IgD-negative memory B cell (primary cell): ENCODE measurements around the gene MSANTD1. TPM values are rescaled to one million over a fixed set of nuclear protein-coding genes. Genes with fewer than 3 reads are reported as not detected.
A peak's percentile ranks its signal among the peaks of the same experiment; 100 is the strongest.

ENCODE experiments used
- H3K27ac Mint-ChIP-seq, 3 donors: one replicate each; pipeline ENCODE4 v1.8.0; 2020 to 2022; ENCODE audit warnings: mild to moderate bottlenecking in 3 of 3, mixed read lengths in 3 of 3, moderate library complexity in 1 of 3
- H3K27me3 Mint-ChIP-seq: one replicate; pipeline ENCODE4 v1.8.0; 2021; ENCODE audit warnings: mixed read lengths
- H3K36me3 Mint-ChIP-seq: one replicate; pipeline ENCODE4 v1.8.0; 2020; ENCODE audit warnings: mild to moderate bottlenecking, mixed read lengths
- H3K4me1 Mint-ChIP-seq, 3 donors: one replicate each; pipeline ENCODE4 v1.8.0; 2020 to 2022; ENCODE audit warnings: mixed read lengths in 3 of 3, mild to moderate bottlenecking in 1 of 3
- H3K4me3 Mint-ChIP-seq, 4 donors: one replicate each; pipeline ENCODE4 v1.8.0; 2020 to 2022; ENCODE audit warnings: mild to moderate bottlenecking in 4 of 4, mixed read lengths in 4 of 4, moderate library complexity in 3 of 4
- H3K9me3 Mint-ChIP-seq, 3 donors: one replicate each; pipeline ENCODE4 v1.8.0; 2020 to 2021; ENCODE audit warnings: mixed read lengths in 3 of 3, mild to moderate bottlenecking in 1 of 3
- polyA plus RNA-seq: library from polyadenylated mRNA; unstranded; fragments of 300-500 nt; fragmentation: Illumina TruSeq; gene quantifications from one replicate; pipeline ENCODE4 v1.2.3, GENCODE V29; 2021

The MSANTD1 gene
- polyA plus RNA-seq, 1 donor from 2014 or later = not detected

GRCh38 chr4:3234171-3235029 is 14.6 kb upstream of the MSANTD1 start:
- H3K4me3 Mint-ChIP-seq = no peak overlapping the region
- peak overlapping the region in 1 of 3 donors; percentile 72 for H3K27ac Mint-ChIP-seq
- H3K4me1 Mint-ChIP-seq = peaks cover 0 to 2% (median 0%) of the 10 kb centered on the region in 3 donors
- H3K9me3 Mint-ChIP-seq = no peaks in the 10 kb centered on the region
- H3K36me3 Mint-ChIP-seq = peaks cover 4% of the 10 kb centered on the region
- H3K27me3 Mint-ChIP-seq = no peaks in the 10 kb centered on the region

DNA sequence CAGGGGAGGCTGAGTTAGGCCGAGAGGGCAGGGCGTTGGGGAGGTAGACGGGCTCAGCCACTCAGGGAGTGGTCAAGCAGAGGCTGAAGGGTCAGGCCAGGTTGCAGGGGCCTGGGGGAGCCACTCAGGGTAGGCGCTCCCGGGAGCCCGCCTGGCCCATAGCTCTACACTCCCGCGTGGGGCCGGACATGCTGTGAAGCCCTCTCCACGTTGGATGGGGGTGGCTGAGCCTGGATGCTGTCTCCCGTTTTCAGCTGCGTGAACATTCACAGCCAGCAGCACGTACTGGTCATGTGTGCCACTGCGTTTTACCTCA is 14.0 kb upstream of the MSANTD1 start:
- Mint-ChIP-seq H3K9me3 (no peaks in the 10 kb centered on the region), H3K4me3 (no peak overlapping the region), H3K27ac (peak overlapping the region in 1 of 3 donors; percentile 72), H3K36me3 (peaks cover 2% of the 10 kb centered on the region), H3K4me1 (peaks cover 0 to 2% (median 0%) of the 10 kb centered on the region in 3 donors), H3K27me3 (no peaks in the 10 kb centered on the region)

- H3K4me1 Mint-ChIP-seq = peaks cover 0 to 2% (median 0%) of the 10 kb centered on the region in 3 donors
- peaks cover 3% of the 10 kb centered on the region for H3K36me3 Mint-ChIP-seq
- no peak overlapping the region for H3K4me3 Mint-ChIP-seq
- no peak overlapping the region for H3K27ac Mint-ChIP-seq
- no peaks in the 10 kb centered on the region for H3K27me3 Mint-ChIP-seq
- no peaks in the 10 kb centered on the region for H3K9me3 Mint-ChIP-seq
Measured at GRCh38 chr4:3235581-3235980, 13.4 kb upstream of the MSANTD1 start.

- no peak overlapping the region for H3K4me3 Mint-ChIP-seq
- peaks cover 0 to 2% (median 0%) of the 10 kb centered on the region in 3 donors for H3K4me1 Mint-ChIP-seq
- no peaks in the 10 kb centered on the region for H3K9me3 Mint-ChIP-seq
- H3K27ac Mint-ChIP-seq = no peak overlapping the region
- no peaks in the 10 kb centered on the region for H3K27me3 Mint-ChIP-seq
- peaks cover 4% of the 10 kb centered on the region for H3K36me3 Mint-ChIP-seq
Measured at GRCh38 chr4:3236326-3236878, 12.6 kb upstream of the MSANTD1 start.

GRCh38 chr4:3237266-3237665 is 11.7 kb upstream of the MSANTD1 start:
- Mint-ChIP-seq H3K4me1 (peaks cover 0 to 4% (median 0%) of the 10 kb centered on the region in 3 donors), H3K27me3 (no peaks in the 10 kb centered on the region), H3K36me3 (peaks cover 4% of the 10 kb centered on the region), H3K9me3 (no peaks in the 10 kb centered on the region), H3K27ac (peak overlapping the region in 1 of 3 donors; percentile 50), H3K4me3 (no peak overlapping the region)

DNA sequence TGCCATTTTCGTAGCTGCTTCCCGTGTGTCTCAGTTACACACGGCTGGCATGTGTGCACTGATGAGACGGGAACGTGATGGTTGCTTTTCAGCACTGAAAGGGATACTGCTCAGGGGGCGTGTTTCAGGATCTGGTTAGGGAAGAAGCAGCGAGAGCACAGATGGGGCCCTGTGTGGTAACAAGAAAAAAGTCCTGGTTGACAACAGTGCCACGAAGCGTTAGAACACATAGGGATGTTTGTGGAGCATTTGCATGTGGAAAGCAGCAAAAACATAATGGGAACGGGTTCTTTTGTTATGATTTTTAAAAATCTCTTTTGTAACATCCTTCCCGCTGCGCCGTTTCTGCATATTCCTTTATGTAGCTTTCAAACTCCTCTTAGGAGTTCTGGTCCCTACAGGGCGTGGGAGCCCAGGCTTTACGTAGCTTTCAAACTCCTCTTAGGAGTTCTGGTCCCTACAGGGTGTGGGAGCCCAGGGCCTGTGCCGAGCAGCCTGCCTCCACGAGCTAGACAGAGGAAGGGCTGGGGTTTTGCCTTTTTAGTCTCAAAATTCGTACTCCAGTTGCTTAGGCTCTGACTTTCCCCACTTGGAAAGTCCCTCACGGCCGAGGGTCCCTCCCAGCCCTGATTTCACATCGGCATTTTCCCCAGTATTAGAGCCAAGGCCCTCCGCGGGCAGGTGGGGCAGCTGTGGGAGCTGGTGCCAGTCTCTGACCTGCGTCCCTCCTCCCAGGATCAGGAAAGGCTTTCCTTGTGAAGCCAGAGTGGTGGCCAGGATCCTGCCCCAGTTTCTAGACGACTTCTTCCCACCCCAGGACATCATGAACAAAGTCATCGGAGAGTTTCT is 11.0 kb upstream of the MSANTD1 start:
- Mint-ChIP-seq H3K27ac (peak overlapping the region in 1 of 3 donors; percentile 50), H3K36me3 (peaks cover 4% of the 10 kb centered on the region), H3K4me1 (peaks cover 0 to 7% (median 0%) of the 10 kb centered on the region in 3 donors), H3K9me3 (no peaks in the 10 kb centered on the region), H3K27me3 (no peaks in the 10 kb centered on the region), H3K4me3 (peak overlapping the region in 1 of 4 donors; percentile 78)

DNA sequence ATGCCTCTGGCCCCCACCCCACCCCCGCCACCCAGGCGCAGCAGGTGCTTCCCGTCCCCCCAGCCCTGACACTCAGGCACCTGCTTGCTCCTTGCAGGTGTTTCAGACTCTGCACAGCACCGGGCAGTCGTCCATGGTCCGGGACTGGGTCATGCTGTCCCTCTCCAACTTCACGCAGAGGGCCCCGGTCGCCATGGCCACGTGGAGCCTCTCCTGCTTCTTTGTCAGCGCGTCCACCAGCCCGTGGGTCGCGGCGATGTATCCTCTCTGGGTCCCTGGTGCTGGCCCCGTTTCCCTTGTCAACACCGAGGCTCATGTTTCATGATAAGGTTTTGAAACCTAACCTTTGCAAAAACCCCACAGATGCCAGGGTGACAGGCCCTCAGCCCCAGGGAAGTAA is 10.2 kb upstream of the MSANTD1 start:
- H3K27me3 Mint-ChIP-seq = no peaks in the 10 kb centered on the region
- H3K27ac Mint-ChIP-seq = no peak overlapping the region
- H3K4me3 Mint-ChIP-seq = no peak overlapping the region
- peaks cover 2 to 11% (median 2%) of the 10 kb centered on the region in 3 donors for H3K4me1 Mint-ChIP-seq
- H3K9me3 Mint-ChIP-seq = no peaks in the 10 kb centered on the region
- peaks cover 4% of the 10 kb centered on the region for H3K36me3 Mint-ChIP-seq

DNA sequence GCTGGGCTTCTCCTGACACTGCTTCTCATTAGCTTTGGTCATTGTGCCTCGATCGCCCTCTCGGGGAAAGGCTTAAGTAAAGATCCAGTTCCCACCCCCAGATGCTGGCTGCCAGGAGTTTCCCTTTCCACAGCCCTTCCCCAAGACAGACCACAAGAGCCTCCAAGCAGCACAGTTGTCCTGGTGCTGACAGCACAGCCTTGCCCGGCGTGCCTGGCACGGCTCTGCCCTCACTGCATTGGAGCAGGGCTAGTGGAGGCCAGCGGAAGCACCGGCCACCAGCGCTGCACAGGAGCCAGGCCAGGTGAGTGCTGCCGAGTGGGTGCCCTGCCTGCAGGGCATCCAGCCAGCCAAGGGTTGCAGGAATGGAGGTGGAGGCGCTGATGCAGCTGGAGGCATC is 9.7 kb upstream of the MSANTD1 start:
- Mint-ChIP-seq H3K36me3 (peaks cover 4% of the 10 kb centered on the region), H3K27me3 (no peaks in the 10 kb centered on the region), H3K4me3 (no peak overlapping the region), H3K4me1 (peaks cover 2 to 11% (median 4%) of the 10 kb centered on the region in 3 donors), H3K27ac (no peak overlapping the region), H3K9me3 (no peaks in the 10 kb centered on the region)

DNA sequence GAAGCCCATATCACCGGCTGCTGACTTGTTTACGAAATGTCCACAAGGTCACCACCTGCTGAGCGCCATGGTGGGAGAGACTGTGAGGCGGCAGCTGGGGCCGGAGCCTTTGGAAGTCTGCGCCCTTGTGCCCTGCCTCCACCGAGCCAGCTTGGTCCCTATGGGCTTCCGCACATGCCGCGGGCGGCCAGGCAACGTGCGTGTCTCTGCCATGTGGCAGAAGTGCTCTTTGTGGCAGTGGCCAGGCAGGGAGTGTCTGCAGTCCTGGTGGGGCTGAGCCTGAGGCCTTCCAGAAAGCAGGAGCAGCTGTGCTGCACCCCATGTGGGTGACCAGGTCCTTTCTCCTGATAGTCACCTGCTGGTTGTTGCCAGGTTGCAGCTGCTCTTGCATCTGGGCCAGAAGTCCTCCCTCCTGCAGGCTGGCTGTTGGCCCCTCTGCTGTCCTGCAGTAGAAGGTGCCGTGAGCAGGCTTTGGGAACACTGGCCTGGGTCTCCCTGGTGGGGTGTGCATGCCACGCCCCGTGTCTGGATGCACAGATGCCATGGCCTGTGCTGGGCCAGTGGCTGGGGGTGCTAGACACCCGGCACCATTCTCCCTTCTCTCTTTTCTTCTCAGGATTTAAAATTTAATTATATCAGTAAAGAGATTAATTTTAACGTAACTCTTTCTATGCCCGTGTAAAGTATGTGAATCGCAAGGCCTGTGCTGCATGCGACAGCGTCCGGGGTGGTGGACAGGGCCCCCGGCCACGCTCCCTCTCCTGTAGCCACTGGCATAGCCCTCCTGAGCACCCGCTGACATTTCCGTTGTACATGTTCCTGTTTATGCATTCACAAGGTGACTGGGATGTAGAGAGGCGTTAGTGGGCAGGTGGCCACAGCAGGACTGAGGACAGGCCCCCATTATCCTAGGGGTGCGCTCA is 8.7 kb upstream of the MSANTD1 start:
- Mint-ChIP-seq H3K4me3 (no peak overlapping the region), H3K9me3 (no peaks in the 10 kb centered on the region), H3K36me3 (peaks cover 4% of the 10 kb centered on the region), H3K27ac (no peak overlapping the region), H3K27me3 (no peaks in the 10 kb centered on the region), H3K4me1 (peaks cover 2 to 8% (median 4%) of the 10 kb centered on the region in 3 donors)

DNA sequence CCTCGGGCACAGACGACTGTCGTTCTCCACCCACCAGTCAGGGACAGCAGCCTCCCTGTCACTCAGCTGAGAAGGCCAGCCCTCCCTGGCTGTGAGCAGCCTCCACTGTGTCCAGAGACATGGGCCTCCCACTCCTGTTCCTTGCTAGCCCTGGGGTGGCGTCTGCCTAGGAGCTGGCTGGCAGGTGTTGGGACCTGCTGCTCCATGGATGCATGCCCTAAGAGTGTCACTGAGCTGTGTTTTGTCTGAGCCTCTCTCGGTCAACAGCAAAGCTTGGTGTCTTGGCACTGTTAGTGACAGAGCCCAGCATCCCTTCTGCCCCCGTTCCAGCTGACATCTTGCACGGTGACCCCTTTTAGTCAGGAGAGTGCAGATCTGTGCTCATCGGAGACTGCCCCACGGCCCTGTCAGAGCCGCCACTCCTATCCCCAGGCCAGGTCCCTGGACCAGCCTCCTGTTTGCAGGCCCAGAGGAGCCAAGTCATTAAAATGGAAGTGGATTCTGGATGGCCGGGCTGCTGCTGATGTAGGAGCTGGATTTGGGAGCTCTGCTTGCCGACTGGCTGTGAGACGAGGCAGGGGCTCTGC is 7.9 kb upstream of the MSANTD1 start:
- H3K9me3 Mint-ChIP-seq = no peaks in the 10 kb centered on the region
- no peak overlapping the region for H3K4me3 Mint-ChIP-seq
- H3K4me1 Mint-ChIP-seq = peaks cover 2 to 8% (median 4%) of the 10 kb centered on the region in 3 donors
- no peaks in the 10 kb centered on the region for H3K27me3 Mint-ChIP-seq
- H3K36me3 Mint-ChIP-seq = peaks cover 4% of the 10 kb centered on the region
- H3K27ac Mint-ChIP-seq = no peak overlapping the region

DNA sequence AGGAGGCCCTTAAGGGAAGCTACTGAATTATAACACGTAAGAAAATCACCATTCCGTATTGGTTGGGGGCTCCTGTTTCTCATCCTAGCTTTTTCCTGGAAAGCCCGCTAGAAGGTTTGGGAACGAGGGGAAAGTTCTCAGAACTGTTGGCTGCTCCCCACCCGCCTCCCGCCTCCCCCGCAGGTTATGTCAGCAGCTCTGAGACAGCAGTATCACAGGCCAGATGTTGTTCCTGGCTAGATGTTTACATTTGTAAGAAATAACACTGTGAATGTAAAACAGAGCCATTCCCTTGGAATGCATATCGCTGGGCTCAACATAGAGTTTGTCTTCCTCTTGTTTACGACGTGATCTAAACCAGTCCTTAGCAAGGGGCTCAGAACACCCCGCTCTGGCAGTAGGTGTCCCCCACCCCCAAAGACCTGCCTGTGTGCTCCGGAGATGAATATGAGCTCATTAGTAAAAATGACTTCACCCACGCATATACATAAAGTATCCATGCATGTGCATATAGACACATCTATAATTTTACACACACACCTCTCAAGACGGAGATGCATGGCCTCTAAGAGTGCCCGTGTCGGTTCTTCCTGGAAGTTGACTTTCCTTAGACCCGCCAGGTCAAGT is 6.9 kb upstream of the MSANTD1 start:
- Mint-ChIP-seq H3K27me3 (no peaks in the 10 kb centered on the region), H3K4me1 (peaks cover 2 to 8% (median 4%) of the 10 kb centered on the region in 3 donors), H3K4me3 (no peak overlapping the region), H3K9me3 (no peaks in the 10 kb centered on the region), H3K36me3 (peaks cover 4% of the 10 kb centered on the region), H3K27ac (no peak overlapping the region)

- no peaks in the 10 kb centered on the region for H3K27me3 Mint-ChIP-seq
- H3K27ac Mint-ChIP-seq = peak overlapping the region in 1 of 3 donors; percentile 46
- H3K4me3 Mint-ChIP-seq = peak overlapping the region in 1 of 4 donors; percentile 40
- H3K4me1 Mint-ChIP-seq = peaks cover 2 to 8% (median 4%) of the 10 kb centered on the region in 3 donors
- no peaks in the 10 kb centered on the region for H3K9me3 Mint-ChIP-seq
- H3K36me3 Mint-ChIP-seq = peaks cover 3% of the 10 kb centered on the region
Measured at GRCh38 chr4:3243136-3243780, 5.7 kb upstream of the MSANTD1 start.

- Mint-ChIP-seq H3K4me3 (no peak overlapping the region), H3K36me3 (peaks cover 2% of the 10 kb centered on the region), H3K9me3 (no peaks in the 10 kb centered on the region), H3K27me3 (no peaks in the 10 kb centered on the region), H3K4me1 (peaks cover 2 to 8% (median 4%) of the 10 kb centered on the region in 3 donors), H3K27ac (no peak overlapping the region)
Measured at GRCh38 chr4:3244002-3244401, 5.0 kb upstream of the MSANTD1 start.
